CD4-positive, alpha-beta T cell (primary cell): Measurements from ENCODE around the gene NEURL1. TPM values are rescaled to one million over a fixed set of nuclear protein-coding genes. Genes with fewer than 3 reads are reported as not detected.
A peak's percentile ranks its signal among the peaks of the same experiment; 100 is the strongest.

Experiments
- ATAC-seq: fragments of 200-7000 bp; cut with Tn5 transposase; one replicate; pipeline ENCODE4 v1.10.0; 2022; ENCODE audit warnings: mild to moderate bottlenecking; ENCODE audit not compliant: poor library complexity
- CTCF ChIA-PET: fragments of 350-600 bp; sonication (Branson Sonifier 250); formaldehyde crosslinking; loops from one replicate; lab custom pipeline; 2021; ENCODE audit warnings: antibody characterized with exemption, inconsistent platforms; lab: Charles Lee
- POLR2A ChIA-PET: fragments of 350-600 bp; sonication (Branson Sonifier 250); formaldehyde crosslinking; loops from one replicate; lab custom pipeline; 2021; ENCODE audit warnings: antibody characterized with exemption, inconsistent platforms; lab: Charles Lee
- DNase-seq, 14 experiments: peaks; one replicate each; pipeline ENCODE4 v3.0.0-alpha.2; 2013 to 2020; ENCODE audit warnings: mixed read lengths in 2 of 14
- H3K27ac ChIP-seq, 2 donors: one replicate each; pipeline versions ENCODE4 v1.5.1 to v1.7.0; 2013; ENCODE audit warnings: low read length in 2 of 2, low read depth in 1 of 2, mild to moderate bottlenecking in 1 of 2
- H3K27me3 ChIP-seq, 2 experiments: 1 replicate in 1 of 2; 2 replicates in 1 of 2; pipeline versions ENCODE4 v1.6.1 to v1.7.0; 2013; ENCODE audit warnings: low read length in 2 of 2, control low read depth in 1 of 2, mild to moderate bottlenecking in 1 of 2, moderate library complexity in 1 of 2; ENCODE audit not compliant: insufficient read depth in 2 of 2, control insufficient read depth in 1 of 2
- H3K36me3 ChIP-seq: one replicate; pipeline ENCODE4 v1.6.1; 2013; ENCODE audit warnings: low read length, control low read depth; ENCODE audit not compliant: insufficient read depth
- H3K4me1 ChIP-seq: one replicate; pipeline ENCODE4 v1.6.1; 2013; ENCODE audit warnings: low read length, control low read depth; ENCODE audit not compliant: insufficient read depth
- H3K4me3 ChIP-seq: one replicate; pipeline ENCODE4 v1.5.1; 2013; ENCODE audit warnings: mild to moderate bottlenecking, low read length, moderate library complexity
- H3K9me3 ChIP-seq, 2 experiments: 1 replicate in 1 of 2; 2 replicates in 1 of 2; pipeline versions ENCODE4 v1.6.1 to v1.7.0; 2013; ENCODE audit warnings: low read length in 2 of 2, mild to moderate bottlenecking in 2 of 2, control low read depth in 1 of 2, moderate library complexity in 1 of 2; ENCODE audit not compliant: control insufficient read depth in 1 of 2, insufficient read depth in 1 of 2
- H3K27ac Mint-ChIP-seq: one replicate; pipeline ENCODE4 v1.8.0; 2020; ENCODE audit warnings: mixed read lengths
- H3K27me3 Mint-ChIP-seq: one replicate; pipeline ENCODE4 v1.8.0; 2021; ENCODE audit warnings: mixed read lengths
- H3K36me3 Mint-ChIP-seq: one replicate; pipeline ENCODE4 v1.8.0; 2021; ENCODE audit warnings: low read depth, mixed read lengths
- H3K4me1 Mint-ChIP-seq: one replicate; pipeline ENCODE4 v1.8.0; 2021; ENCODE audit warnings: low read depth, mixed read lengths
- H3K4me3 Mint-ChIP-seq: one replicate; pipeline ENCODE4 v1.8.0; 2020; ENCODE audit warnings: mild to moderate bottlenecking, mixed read lengths
- H3K9me3 Mint-ChIP-seq: one replicate; pipeline ENCODE4 v1.8.0; 2020; ENCODE audit warnings: mixed read lengths
- CTCF ChIP-seq: fragments of 200-600 bp; IDR thresholded peaks from one replicate; pipeline ENCODE4 v1.8.0; 2022; ENCODE audit warnings: antibody characterized with exemption, mild to moderate bottlenecking
- intact Hi-C, 2 experiments: fragments of 100-400 bp; cut with DNase I in 1 of 2; cut with micrococcal nuclease in 1 of 2; formaldehyde crosslinking; loops; one replicate each; pipeline versions ENCODE4 v1.15.1 to v1.9.0; 2023 to 2025; cut with DNase I, micrococcal nuclease
- total RNA-seq, 174 experiments: library from RNA in 2 of 174; stranded (reverse) in 2 of 174; gene quantifications; one replicate each; pipeline ENCODE4 v1.2.3 and lab custom pipeline; 2021 to 2026

The NEURL1 gene
- total RNA-seq, 2 experiments from 2014 or later: 0.85 to 1.1 TPM

- no peak overlapping the region for H3K27ac Mint-ChIP-seq
- ChIA-PET CTCF (no interaction called here), POLR2A (no interaction called here)
- Histone ChIP-seq H3K36me3 (no peaks in the 10 kb centered on the region), H3K4me1 (peaks cover 15% of the 10 kb centered on the region), H3K27me3 (no peaks in the 10 kb centered on the region), H3K9me3 (no peaks in the 10 kb centered on the region), H3K27ac (no peak overlapping the region), H3K4me3 (no peak overlapping the region)
- DNase-seq: no peak
- TF ChIP-seq CTCF: no peak
- intact Hi-C loops: loop anchor here (5.0 kb wide), 1 partner anchor 570 kb away; the partner anchor contains the start of gene CNNM2 (in 2 of the 2)
- no peaks in the 10 kb centered on the region for H3K9me3 Mint-ChIP-seq
- H3K4me3 Mint-ChIP-seq: no peak overlapping the region
- peaks cover 11% of the 10 kb centered on the region for H3K27me3 Mint-ChIP-seq
- ATAC-seq: no peak
- H3K4me1 Mint-ChIP-seq: peaks cover 16% of the 10 kb centered on the region
- no peaks in the 10 kb centered on the region for H3K36me3 Mint-ChIP-seq
These were observed 6.1 kb upstream of the NEURL1 start for GRCh38 chr10:103487410-103487708.

GRCh38 chr10:103490986-103491314 lies 2.6 kb upstream of the NEURL1 start:
- no peak overlapping the region for H3K4me3 Mint-ChIP-seq
- peaks cover 0 to 5% of the 10 kb centered on the region in 2 experiments for H3K9me3 ChIP-seq
- no peaks in the 10 kb centered on the region for H3K36me3 Mint-ChIP-seq
- H3K27me3 ChIP-seq: peaks cover 12 to 19% of the 10 kb centered on the region in 2 experiments
- intact Hi-C loops: loop anchor here in 1 of 2 experiments (10.0 kb wide), 1 partner anchor 176 kb away; no protein-coding TSS in a partner anchor
- H3K9me3 Mint-ChIP-seq: no peaks in the 10 kb centered on the region
- no peak overlapping the region for H3K27ac Mint-ChIP-seq
- ChIA-PET POLR2A (no interaction called here), CTCF (interaction anchor here (0.9 kb wide), 1 partner anchor 74 kb away, joined by 4 read pairs; no protein-coding TSS in a partner anchor)
- peaks cover 25% of the 10 kb centered on the region for H3K4me1 Mint-ChIP-seq
- ATAC-seq: no peak
- H3K27ac ChIP-seq: no peak overlapping the region
- H3K4me1 ChIP-seq: peaks cover 20% of the 10 kb centered on the region
- H3K36me3 ChIP-seq: no peaks in the 10 kb centered on the region
- H3K4me3 ChIP-seq: no peak overlapping the region
- peaks cover 40% of the 10 kb centered on the region for H3K27me3 Mint-ChIP-seq
- TF ChIP-seq CTCF: no peak
- DNase-seq: no peak

GRCh38 chr10:103491729-103492364 lies 1.7 kb upstream of the NEURL1 start:
- POLR2A ChIA-PET: no interaction called here
- Histone ChIP-seq H3K27ac (no peak overlapping the region), H3K27me3 (peaks cover 17 to 19% of the 10 kb centered on the region in 2 experiments), H3K36me3 (no peaks in the 10 kb centered on the region), H3K4me1 (peaks cover 20% of the 10 kb centered on the region), H3K9me3 (peaks cover 0 to 5% of the 10 kb centered on the region in 2 experiments), H3K4me3 (no peak overlapping the region)
- peaks cover 47% of the 10 kb centered on the region for H3K27me3 Mint-ChIP-seq
- H3K4me3 Mint-ChIP-seq: peak overlapping the region; percentile 85
- intact Hi-C loops: loop anchor here in 1 of 2 experiments (10.0 kb wide), 1 partner anchor 177 kb away; no protein-coding TSS in a partner anchor
- ATAC-seq: no peak
- TF ChIP-seq CTCF: no peak
- H3K9me3 Mint-ChIP-seq: no peaks in the 10 kb centered on the region
- CTCF ChIA-PET: interaction anchor here (0.9 kb wide), 1 partner anchor 75 kb away, joined by 4 read pairs; no protein-coding TSS in a partner anchor
- H3K27ac Mint-ChIP-seq: no peak overlapping the region
- no peaks in the 10 kb centered on the region for H3K36me3 Mint-ChIP-seq
- H3K4me1 Mint-ChIP-seq: peaks cover 25% of the 10 kb centered on the region
- no peak for DNase-seq
